Measurements from ENCODE around the gene AATK. TPM values are rescaled to one million over a fixed set of nuclear protein-coding genes. Genes with fewer than 3 reads are reported as not detected.
A peak's percentile ranks its signal among the peaks of the same experiment; 100 is the strongest.

AATK gene
- total and polyA plus RNA-seq, 2 of the 13 experiments (the other 11 are each of a cell fraction or from before 2014, with no cell fraction given) = 2.9 to 8.4 TPM

DNA sequence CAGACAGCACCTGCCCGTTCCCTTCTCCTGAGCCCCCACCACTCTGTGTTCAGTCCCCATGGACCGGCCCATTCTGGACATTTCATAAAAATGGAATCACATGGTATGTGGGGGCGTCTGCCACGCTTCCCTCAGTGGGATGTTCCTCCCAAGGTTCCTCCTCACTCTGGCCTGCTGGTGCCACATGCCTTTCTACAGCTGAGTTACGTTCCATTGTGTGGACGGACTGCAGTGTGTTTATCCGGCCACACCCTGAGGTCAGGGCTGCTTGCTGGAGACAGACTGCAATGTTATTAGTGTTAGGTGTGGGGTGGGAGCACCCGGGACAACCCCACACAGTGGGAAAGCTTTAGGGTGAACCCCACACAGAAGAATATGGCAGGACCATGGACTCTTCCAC is 5.9 kb upstream of the AATK start (continued):
- TF ChIP-seq ZNF446 (CRISPR knock-in tag; IDR thresholded peaks at IDR 0.05) (no peak), SOX5 (CRISPR knock-in tag; IDR thresholded peaks at IDR 0.05; ENCODE audit: borderline replicate concordance) (peak; percentile 66), CCDC6 (CRISPR knock-in tag; IDR thresholded peaks at IDR 0.05) (peak; percentile 27; the same call in 1 of the 2 replicates), KMT2A (CRISPR knock-in tag; IDR thresholded peaks at IDR 0.05) (no peak), ZNF577 (CRISPR knock-in tag; IDR thresholded peaks at IDR 0.05; ENCODE audit: borderline replicate concordance, low read depth) (no peak), ZNF326 (CRISPR knock-in tag; IDR thresholded peaks at IDR 0.05; ENCODE audit: borderline replicate concordance) (0 out of 2 replicates have a peak, but pooled peaks have one; percentile 73), SP140L (CRISPR knock-in tag; IDR thresholded peaks at IDR 0.05; ENCODE audit: borderline replicate concordance) (no peak), KDM5A (IDR thresholded peaks at IDR 0.05; ENCODE audit: borderline replicate concordance, low read length) (no peak), ATM (IDR thresholded peaks at IDR 0.05; ENCODE audit: borderline replicate concordance) (no peak), KLF13 (CRISPR knock-in tag; IDR thresholded peaks at IDR 0.05) (no peak), MTF2 (CRISPR knock-in tag; IDR thresholded peaks at IDR 0.05; ENCODE audit: borderline replicate concordance) (no peak), MAFK (conservative IDR thresholded peaks at IDR 0.05 in 1 of 2, IDR thresholded peaks at IDR 0.05 in 1 of 2; ENCODE audit: low read length in 2 of 2) (no peak), SOX13 (IDR thresholded peaks at IDR 0.05) (no peak), SOX13 (CRISPR knock-in tag; conservative IDR thresholded peaks at IDR 0.05 in 1 of 2, IDR thresholded peaks at IDR 0.05 in 1 of 2) (peak in 1 of 2 experiments; percentile 55; a peak in 1 of 4 replicates), RXRB (CRISPR knock-in tag; IDR thresholded peaks at IDR 0.05; ENCODE audit: borderline replicate concordance) (no peak), SAP130 (CRISPR knock-in tag; IDR thresholded peaks at IDR 0.05; ENCODE audit: low read depth) (0 out of 2 replicates have a peak, but pooled peaks have one; percentile 33), AHR (CRISPR knock-in tag; IDR thresholded peaks at IDR 0.05) (no peak), XRCC5 (optimal IDR thresholded peaks at IDR 0.05; ENCODE audit: low read length) (no peak), ZNF10 (CRISPR knock-in tag; IDR thresholded peaks at IDR 0.05; ENCODE audit: borderline replicate concordance, low read depth) (no peak), KLF11 (CRISPR knock-in tag; IDR thresholded peaks at IDR 0.05) (no peak)
- TF ChIP-seq, protein P1, sequence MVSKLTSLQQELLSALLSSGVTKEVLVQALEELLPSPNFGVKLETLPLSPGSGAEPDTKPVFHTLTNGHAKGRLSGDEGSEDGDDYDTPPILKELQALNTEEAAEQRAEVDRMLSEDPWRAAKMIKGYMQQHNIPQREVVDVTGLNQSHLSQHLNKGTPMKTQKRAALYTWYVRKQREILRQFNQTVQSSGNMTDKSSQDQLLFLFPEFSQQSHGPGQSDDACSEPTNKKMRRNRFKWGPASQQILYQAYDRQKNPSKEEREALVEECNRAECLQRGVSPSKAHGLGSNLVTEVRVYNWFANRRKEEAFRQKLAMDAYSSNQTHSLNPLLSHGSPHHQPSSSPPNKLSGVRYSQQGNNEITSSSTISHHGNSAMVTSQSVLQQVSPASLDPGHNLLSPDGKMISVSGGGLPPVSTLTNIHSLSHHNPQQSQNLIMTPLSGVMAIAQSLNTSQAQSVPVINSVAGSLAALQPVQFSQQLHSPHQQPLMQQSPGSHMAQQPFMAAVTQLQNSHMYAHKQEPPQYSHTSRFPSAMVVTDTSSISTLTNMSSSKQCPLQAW (CRISPR knock-in tag; IDR thresholded peaks at IDR 0.05) = no peak
- TF ChIP-seq, protein P2, sequence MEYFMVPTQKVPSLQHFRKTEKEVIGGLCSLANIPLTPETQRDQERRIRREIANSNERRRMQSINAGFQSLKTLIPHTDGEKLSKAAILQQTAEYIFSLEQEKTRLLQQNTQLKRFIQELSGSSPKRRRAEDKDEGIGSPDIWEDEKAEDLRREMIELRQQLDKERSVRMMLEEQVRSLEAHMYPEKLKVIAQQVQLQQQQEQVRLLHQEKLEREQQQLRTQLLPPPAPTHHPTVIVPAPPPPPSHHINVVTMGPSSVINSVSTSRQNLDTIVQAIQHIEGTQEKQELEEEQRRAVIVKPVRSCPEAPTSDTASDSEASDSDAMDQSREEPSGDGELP (IDR thresholded peaks at IDR 0.05; ENCODE audit: borderline replicate concordance, low read depth) = peak; percentile 79; the same call in 1 of the 2 replicates
- TF ChIP-seq, protein P3, sequence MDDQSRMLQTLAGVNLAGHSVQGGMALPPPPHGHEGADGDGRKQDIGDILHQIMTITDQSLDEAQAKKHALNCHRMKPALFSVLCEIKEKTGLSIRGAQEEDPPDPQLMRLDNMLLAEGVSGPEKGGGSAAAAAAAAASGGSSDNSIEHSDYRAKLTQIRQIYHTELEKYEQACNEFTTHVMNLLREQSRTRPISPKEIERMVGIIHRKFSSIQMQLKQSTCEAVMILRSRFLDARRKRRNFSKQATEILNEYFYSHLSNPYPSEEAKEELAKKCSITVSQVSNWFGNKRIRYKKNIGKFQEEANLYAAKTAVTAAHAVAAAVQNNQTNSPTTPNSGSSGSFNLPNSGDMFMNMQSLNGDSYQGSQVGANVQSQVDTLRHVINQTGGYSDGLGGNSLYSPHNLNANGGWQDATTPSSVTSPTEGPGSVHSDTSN (CRISPR knock-in tag; IDR thresholded peaks at IDR 0.05; ENCODE audit: borderline replicate concordance) = no peak
- TF ChIP-seq, protein P4, sequence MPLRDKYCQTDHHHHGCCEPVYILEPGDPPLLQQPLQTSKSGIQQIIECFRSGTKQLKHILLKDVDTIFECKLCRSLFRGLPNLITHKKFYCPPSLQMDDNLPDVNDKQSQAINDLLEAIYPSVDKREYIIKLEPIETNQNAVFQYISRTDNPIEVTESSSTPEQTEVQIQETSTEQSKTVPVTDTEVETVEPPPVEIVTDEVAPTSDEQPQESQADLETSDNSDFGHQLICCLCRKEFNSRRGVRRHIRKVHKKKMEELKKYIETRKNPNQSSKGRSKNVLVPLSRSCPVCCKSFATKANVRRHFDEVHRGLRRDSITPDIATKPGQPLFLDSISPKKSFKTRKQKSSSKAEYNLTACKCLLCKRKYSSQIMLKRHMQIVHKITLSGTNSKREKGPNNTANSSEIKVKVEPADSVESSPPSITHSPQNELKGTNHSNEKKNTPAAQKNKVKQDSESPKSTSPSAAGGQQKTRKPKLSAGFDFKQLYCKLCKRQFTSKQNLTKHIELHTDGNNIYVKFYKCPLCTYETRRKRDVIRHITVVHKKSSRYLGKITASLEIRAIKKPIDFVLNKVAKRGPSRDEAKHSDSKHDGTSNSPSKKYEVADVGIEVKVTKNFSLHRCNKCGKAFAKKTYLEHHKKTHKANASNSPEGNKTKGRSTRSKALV (CRISPR knock-in tag; IDR thresholded peaks at IDR 0.05) = no peak
- TF ChIP-seq, protein P5, sequence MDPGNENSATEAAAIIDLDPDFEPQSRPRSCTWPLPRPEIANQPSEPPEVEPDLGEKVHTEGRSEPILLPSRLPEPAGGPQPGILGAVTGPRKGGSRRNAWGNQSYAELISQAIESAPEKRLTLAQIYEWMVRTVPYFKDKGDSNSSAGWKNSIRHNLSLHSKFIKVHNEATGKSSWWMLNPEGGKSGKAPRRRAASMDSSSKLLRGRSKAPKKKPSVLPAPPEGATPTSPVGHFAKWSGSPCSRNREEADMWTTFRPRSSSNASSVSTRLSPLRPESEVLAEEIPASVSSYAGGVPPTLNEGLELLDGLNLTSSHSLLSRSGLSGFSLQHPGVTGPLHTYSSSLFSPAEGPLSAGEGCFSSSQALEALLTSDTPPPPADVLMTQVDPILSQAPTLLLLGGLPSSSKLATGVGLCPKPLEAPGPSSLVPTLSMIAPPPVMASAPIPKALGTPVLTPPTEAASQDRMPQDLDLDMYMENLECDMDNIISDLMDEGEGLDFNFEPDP (CRISPR knock-in tag; conservative IDR thresholded peaks at IDR 0.05) = no peak

All from HepG2 (cell line).